IMR-90 (cell line): ENCODE data around the gene MAGEF1. TPM values are rescaled to one million over a fixed set of nuclear protein-coding genes. Genes with fewer than 3 reads are reported as not detected.

Experiments
- ATAC-seq: fragments of 200-7000 bp; cut with Tn5 transposase; 2 replicates; pipeline ENCODE4 v1.9.1; 2020; ENCODE audit warnings: low read depth, mild to moderate bottlenecking, moderate library complexity
- BruUV-seq: library from RNA; stranded (reverse); fragments of 400-500 nt; replicated peaks from 2 replicates; lab custom pipeline; 2021; lab: Mats Ljungman, UMichigan
- CTCF ChIA-PET: fragments of 300-600 bp; formaldehyde crosslinking; extraction: SDS; loops from one replicate; lab custom pipeline; 2021; ENCODE audit warnings: antibody characterized with exemption; lab: Yijun Ruan, JAX
- POLR2A ChIA-PET: fragments of 300-600 bp; sonication (Branson Sonifier 250); formaldehyde crosslinking; loops from one replicate; lab custom pipeline; 2022; ENCODE audit warnings: antibody characterized with exemption; ENCODE audit not compliant: unreplicated experiment; lab: Charles Lee
- DNase-seq: peaks from one replicate; pipeline ENCODE4 v3.0.0; 2013
- H2AFZ ChIP-seq: replicated peaks from 2 replicates; pipeline ENCODE3; 2013; ENCODE audit warnings: low read length, mild to moderate bottlenecking; ENCODE audit not compliant: poor library complexity
- H2AK5ac ChIP-seq: 2 replicates; pipeline ENCODE4 v1.6.1; 2013; ENCODE audit warnings: low read depth, low read length, inconsistent platforms
- H2AK9ac ChIP-seq: replicated peaks from 2 replicates; pipeline ENCODE3; 2013; ENCODE audit warnings: mild to moderate bottlenecking, low read depth, low read length, moderate library complexity; ENCODE audit not compliant: poor library complexity
- H2BK120ac ChIP-seq: 2 replicates; pipeline ENCODE4 v1.6.1; 2013; ENCODE audit warnings: low read depth, low read length, inconsistent platforms
- H2BK15ac ChIP-seq: 3 replicates; pipeline ENCODE4 v1.6.1; 2013; ENCODE audit warnings: low read depth, low read length, inconsistent platforms
- H2BK20ac ChIP-seq: 2 replicates; pipeline ENCODE4 v1.6.1; 2013; ENCODE audit warnings: low read depth, mild to moderate bottlenecking, inconsistent platforms, low read length, moderate library complexity
- H2BK5ac ChIP-seq: 2 replicates; pipeline ENCODE4 v1.6.1; 2013; ENCODE audit warnings: mild to moderate bottlenecking, low read depth, low read length, inconsistent platforms; ENCODE audit not compliant: poor library complexity, severe bottlenecking
- H3K14ac ChIP-seq: replicated peaks from 2 replicates; pipeline ENCODE4 v1.6.1; 2013; ENCODE audit warnings: low read depth, low read length, inconsistent platforms
- H3K18ac ChIP-seq: 2 replicates; pipeline ENCODE4 v1.6.1; 2013; ENCODE audit warnings: low read depth, low read length, control low read depth
- H3K23ac ChIP-seq: 2 replicates; pipeline ENCODE4 v1.6.1; 2013; ENCODE audit warnings: low read depth, low read length, inconsistent platforms
- H3K27ac ChIP-seq: 2 replicates; pipeline ENCODE4 v1.5.1; 2013; ENCODE audit warnings: mild to moderate bottlenecking, control low read depth, low read length; ENCODE audit not compliant: insufficient read depth
- H3K27me3 ChIP-seq: 2 replicates; pipeline ENCODE4 v1.6.1; 2013; ENCODE audit warnings: low read length; ENCODE audit not compliant: control insufficient read depth, insufficient read depth
- H3K36me3 ChIP-seq: 2 replicates; pipeline ENCODE4 v1.6.1; 2013; ENCODE audit warnings: low read length, mixed read lengths; ENCODE audit not compliant: control insufficient read depth, insufficient read depth
- H3K4ac ChIP-seq: 2 replicates; pipeline ENCODE4 v1.6.1; 2013; ENCODE audit warnings: low read depth, low read length, inconsistent platforms
- H3K4me1 ChIP-seq: 2 replicates; pipeline ENCODE4 v1.6.1; 2013; ENCODE audit warnings: low read length, mixed read lengths; ENCODE audit not compliant: control insufficient read depth, insufficient read depth
- H3K4me2 ChIP-seq: 2 replicates; pipeline ENCODE4 v1.6.1; 2013; ENCODE audit warnings: low read depth, mild to moderate bottlenecking, control low read depth, low read length, moderate library complexity
- H3K4me3 ChIP-seq: 2 replicates; pipeline ENCODE4 v1.5.1; 2013; ENCODE audit warnings: low read depth, mild to moderate bottlenecking, control low read depth, low read length, moderate library complexity; ENCODE audit not compliant: insufficient read depth
- H3K56ac ChIP-seq: 2 replicates; pipeline ENCODE4 v1.6.1; 2013; ENCODE audit warnings: low read length, inconsistent platforms; ENCODE audit not compliant: insufficient read depth; ENCODE audit errors: extremely low read depth
- H3K79me1 ChIP-seq, 2 experiments: 2 replicates each; pipeline ENCODE4 v1.6.1; 2013; ENCODE audit warnings: low read length in 2 of 2, inconsistent platforms in 1 of 2, low read depth in 1 of 2
- H3K9ac ChIP-seq: 2 replicates; pipeline ENCODE4 v1.6.1; 2013; ENCODE audit warnings: low read depth, low read length, control low read depth
- H3K9me1 ChIP-seq: 2 replicates; pipeline ENCODE4 v1.6.1; 2013; ENCODE audit warnings: low read length, inconsistent platforms; ENCODE audit not compliant: insufficient read depth
- H3K9me3 ChIP-seq: 2 replicates; pipeline ENCODE4 v1.6.1; 2013; ENCODE audit warnings: low read length; ENCODE audit not compliant: control insufficient read depth, insufficient read depth
- H4K20me1 ChIP-seq: 2 replicates; pipeline ENCODE4 v1.6.1; 2013; ENCODE audit warnings: low read length, inconsistent platforms; ENCODE audit not compliant: insufficient read depth
- H4K5ac ChIP-seq: 2 replicates; pipeline ENCODE4 v1.6.1; 2013; ENCODE audit warnings: mild to moderate bottlenecking, low read depth, low read length, control low read depth
- H4K8ac ChIP-seq, 2 experiments: 2 replicates each; pipeline ENCODE4 v1.6.1; 2013; ENCODE audit warnings: low read depth in 2 of 2, low read length in 2 of 2, control low read depth in 1 of 2, inconsistent platforms in 1 of 2
- H4K91ac ChIP-seq: 2 replicates; pipeline ENCODE4 v1.6.1; 2013; ENCODE audit warnings: low read depth, low read length, inconsistent platforms; ENCODE audit not compliant: insufficient read depth
- BHLHE40 ChIP-seq: fragments of 150-350 bp; IDR thresholded peaks from 2 replicates; pipeline ENCODE4 v1.6.1; 2016; ENCODE audit warnings: mild to moderate bottlenecking, low read depth, low read length
- CHD1 ChIP-seq: IDR thresholded peaks from 2 replicates; pipeline ENCODE4 v1.6.1; 2012; ENCODE audit warnings: low read depth, low read length, improper control_type of control experiment
- CTCF ChIP-seq: conservative IDR thresholded peaks from 2 replicates; pipeline ENCODE4 v1.5.1; 2012; ENCODE audit warnings: mild to moderate bottlenecking, low read depth, low read length, improper control_type of control experiment
- ELK1 ChIP-seq: fragments of 150-350 bp; IDR thresholded peaks from 2 replicates; pipeline ENCODE4 v1.6.1; 2016; ENCODE audit warnings: low read depth, mild to moderate bottlenecking, low read length, moderate library complexity, borderline replicate concordance
- FOS ChIP-seq: fragments of 150-350 bp; IDR thresholded peaks from 2 replicates; pipeline ENCODE4 v1.6.1; 2016; ENCODE audit warnings: low read depth, low read length
- MAFK ChIP-seq: IDR thresholded peaks from 2 replicates; pipeline ENCODE4 v1.6.1; 2012; ENCODE audit warnings: low read depth, low read length, improper control_type of control experiment
- MAZ ChIP-seq: IDR thresholded peaks from 2 replicates; pipeline ENCODE4 v1.6.1; 2012; ENCODE audit warnings: low read depth, mild to moderate bottlenecking, low read length, improper control_type of control experiment, moderate library complexity, borderline replicate concordance
- MXI1 ChIP-seq: IDR thresholded peaks from 2 replicates; pipeline ENCODE4 v1.6.1; 2012; ENCODE audit warnings: low read depth, mild to moderate bottlenecking, low read length, moderate library complexity, borderline replicate concordance
- POLR2A ChIP-seq: IDR thresholded peaks from 2 replicates; pipeline ENCODE4 v1.6.1; 2012; ENCODE audit warnings: mild to moderate bottlenecking, low read depth, low read length
- RAD21 ChIP-seq: IDR thresholded peaks from 2 replicates; pipeline ENCODE4 v1.6.1; 2012; ENCODE audit warnings: low read length, improper control_type of control experiment
- RCOR1 ChIP-seq: IDR thresholded peaks from 2 replicates; pipeline ENCODE4 v1.6.1; 2012; ENCODE audit warnings: mild to moderate bottlenecking, low read length, improper control_type of control experiment; ENCODE audit not compliant: insufficient replicate concordance
- RFX5 ChIP-seq: IDR thresholded peaks from 2 replicates; pipeline ENCODE4 v1.8.0; 2012; ENCODE audit warnings: low read depth, mild to moderate bottlenecking, low read length, moderate library complexity
- SMC3 ChIP-seq: fragments of 150-350 bp; IDR thresholded peaks from 2 replicates; pipeline ENCODE4 v1.6.1; 2016; ENCODE audit warnings: low read depth, mild to moderate bottlenecking, antibody characterized with exemption, low read length, moderate library complexity
- WGBS, 2 experiments: methylation state at CpG; one replicate each; pipeline versions ENCODE4 v1.1.5 to v1.1.7; 2013; ENCODE audit warnings: missing lambda C conversion rate in 2 of 2; ENCODE audit not compliant: insufficient read length in 1 of 2; ENCODE audit errors: extremely low coverage in 2 of 2; 5-methylcytosine and 5-hydroxymethylcytosine counted together
- dilution Hi-C: fragments of 300-500 bp; cut with HindIII; formaldehyde crosslinking; loops from one replicate; pipeline ENCODE4 v1.14.3; 2018; ENCODE audit warnings: low sequenced_read_pairs; ENCODE audit not compliant: unreplicated experiment
- in situ Hi-C: fragments of 300-500 bp; cut with MboI; formaldehyde crosslinking; loops from 3 replicates; pipeline ENCODE4 v1.14.3; 2019; ENCODE audit warnings: low sequenced_read_pairs, inconsistent platforms, mixed read lengths
- intact Hi-C: fragments of 100-400 bp; cut with micrococcal nuclease; formaldehyde crosslinking; loops from 2 replicates; pipeline ENCODE4 v1.10.0; 2022
- polyA plus RNA-seq, 3 experiments: library from polyadenylated mRNA; depleted of rRNA; stranded (reverse); fragments of >200 nt; gene quantifications; 2 replicates each; pipeline ENCODE4 v1.2.3, GENCODE V29; 2012; ENCODE audit warnings: low replicate concordance in 1 of 3
- total RNA-seq: library from RNA; depleted of rRNA; stranded (reverse); fragments of >200 nt; gene quantifications from 2 replicates; pipeline ENCODE4 v1.2.3, GENCODE V29; 2012
- TF ChIP-seq, protein P1 (sequence below): fragments of 150-350 bp; IDR thresholded peaks from 2 replicates; pipeline ENCODE4 v1.6.1; 2017; ENCODE audit warnings: mild to moderate bottlenecking, antibody characterized with exemption, low read length, low read depth

Gene MAGEF1
- total and polyA plus RNA-seq, 2 of the 4 experiments (the other 2 are of a cell fraction) = 10.6 to 19.4 TPM

- no peaks in the 10 kb centered on the region for H4K20me1 ChIP-seq
- H3K9me3 ChIP-seq = no peaks in the 10 kb centered on the region
- H3K18ac ChIP-seq = no peak overlapping the region
- no peak overlapping the region for H3K9ac ChIP-seq
- TF ChIP-seq RAD21 = no peak
- no peak for TF ChIP-seq CTCF
- TF ChIP-seq BHLHE40 = no peak
- TF ChIP-seq ELK1 = no peak
- TF ChIP-seq CHD1 = no peak
- TF ChIP-seq FOS = no peak
- no peak for TF ChIP-seq SMC3
- no peak for TF ChIP-seq MAZ
- no peak for TF ChIP-seq RCOR1
- TF ChIP-seq RFX5 = no peak
- TF ChIP-seq MAFK = no peak
- TF ChIP-seq MXI1 = no peak
- no peak for TF ChIP-seq POLR2A
- TF ChIP-seq, protein P1, sequence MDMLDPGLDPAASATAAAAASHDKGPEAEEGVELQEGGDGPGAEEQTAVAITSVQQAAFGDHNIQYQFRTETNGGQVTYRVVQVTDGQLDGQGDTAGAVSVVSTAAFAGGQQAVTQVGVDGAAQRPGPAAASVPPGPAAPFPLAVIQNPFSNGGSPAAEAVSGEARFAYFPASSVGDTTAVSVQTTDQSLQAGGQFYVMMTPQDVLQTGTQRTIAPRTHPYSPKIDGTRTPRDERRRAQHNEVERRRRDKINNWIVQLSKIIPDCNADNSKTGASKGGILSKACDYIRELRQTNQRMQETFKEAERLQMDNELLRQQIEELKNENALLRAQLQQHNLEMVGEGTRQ = no peak
- peak overlapping the region; percentile 48 for H2AK9ac ChIP-seq
- ChIA-PET POLR2A (interaction anchor here (1.2 kb wide), 1 partner anchor 27 kb away, joined by 28 read pairs; the partner anchor contains the start of gene MAGEF1), CTCF (no interaction called here)
- 0 out of 2 replicates have a peak overlapping the region, but pooled peaks have one; percentile 21 for H3K14ac ChIP-seq
- H3K4ac ChIP-seq = no peak overlapping the region
- ATAC-seq = no peak
- 100% methylated on average over 1 of the region's 5 CpGs; no CpG with 5 or more reads in 1 of the 2 experiments for WGBS, 2 experiments
- H3K27ac ChIP-seq = no peak overlapping the region
- H3K27me3 ChIP-seq = no peaks in the 10 kb centered on the region; the same call in 1 of the 2 replicates
- no peaks in the 10 kb centered on the region for H3K36me3 ChIP-seq
- no TSS peak for BruUV-seq
- no peak overlapping the region for H2BK5ac ChIP-seq
- no peak for DNase-seq
- peak overlapping the region; percentile 52 for H2AFZ ChIP-seq
- H4K5ac ChIP-seq = no peak overlapping the region
- no peak overlapping the region for H3K23ac ChIP-seq
- intact Hi-C loops (no loop called here), in situ Hi-C loops (no loop called here), dilution Hi-C loops (no loop called here)
- H3K4me1 ChIP-seq = peaks cover 8% of the 10 kb centered on the region
- no peak overlapping the region for H2BK20ac ChIP-seq
- H2AK5ac ChIP-seq = no peak overlapping the region
- H3K4me2 ChIP-seq = no peak overlapping the region
- no peaks in the 10 kb centered on the region for H3K79me1 ChIP-seq
- H2BK120ac ChIP-seq = no peak overlapping the region
- H2BK15ac ChIP-seq = peak overlapping the region; percentile 55; the same call in 1 of the 3 replicates
- peak overlapping the region in 1 of 2 experiments; percentile 5; a peak in 1 of 4 replicates for H4K8ac ChIP-seq
- H3K4me3 ChIP-seq = no peak overlapping the region
- no peak overlapping the region for H4K91ac ChIP-seq
- no peak overlapping the region for H3K56ac ChIP-seq
- H3K9me1 ChIP-seq = peaks cover 6% of the 10 kb centered on the region; the same call in 1 of the 2 replicates
These were observed 28.0 kb upstream of the MAGEF1 start for GRCh38 chr3:184739594-184740505.
